Caco-2 (cell line): ENCODE results near the gene FRMD1. TPM values are rescaled to one million over a fixed set of nuclear protein-coding genes. Genes with fewer than 3 reads are reported as not detected.

ENCODE experiments used
- BruUV-seq: library from RNA; stranded (reverse); fragments of 400-500 nt; replicated peaks from 2 replicates; lab custom pipeline; 2021; lab: Mats Ljungman, UMichigan
- CTCF ChIA-PET: fragments of 300-600 bp; sonication (Branson Sonifier 250); formaldehyde crosslinking; loops from one replicate; lab custom pipeline; 2022; ENCODE audit warnings: antibody characterized with exemption; lab: Charles Lee
- POLR2A ChIA-PET: fragments of 300-600 bp; sonication (Branson Sonifier 250); formaldehyde crosslinking; loops from one replicate; lab custom pipeline; 2022; ENCODE audit warnings: antibody characterized with exemption; lab: Charles Lee
- DNase-seq, 2 experiments: peaks; one replicate each; pipeline versions ENCODE4 v3.0.0 to v3.0.0-alpha.2; 2020 to 2022
- H3K27me3 ChIP-seq: replicated peaks from 2 replicates; pipeline ENCODE4 v1.6.0; 2011; ENCODE audit warnings: low read length; ENCODE audit not compliant: control insufficient read depth, insufficient read depth
- H3K36me3 ChIP-seq: 2 replicates; pipeline ENCODE4 v1.5.1; 2011; ENCODE audit warnings: low read length; ENCODE audit not compliant: control insufficient read depth, insufficient read depth
- H3K4me1 ChIP-seq: fragments of 250-450 bp; sonication (Bioruptor Pico); 2 replicates; pipeline ENCODE4 v1.5.1; 2020; ENCODE audit warnings: mild to moderate bottlenecking
- H3K4me3 ChIP-seq: 2 replicates; pipeline ENCODE4 v1.5.1; 2011; ENCODE audit warnings: low read depth, mild to moderate bottlenecking, control low read depth, low read length
- H3K9me3 ChIP-seq: fragments of 250-450 bp; sonication (Bioruptor Pico); 2 replicates; pipeline ENCODE4 v1.5.1; 2020; ENCODE audit warnings: mild to moderate bottlenecking, moderate library complexity
- H3K27ac Mint-ChIP-seq: one replicate; pipeline ENCODE4 v1.8.0; 2022; ENCODE audit warnings: mixed read lengths; ENCODE audit not compliant: unreplicated experiment
- H3K27me3 Mint-ChIP-seq: one replicate; pipeline ENCODE4 v1.8.0; 2022; ENCODE audit warnings: mixed read lengths; ENCODE audit not compliant: insufficient read depth, unreplicated experiment
- H3K36me3 Mint-ChIP-seq: one replicate; pipeline ENCODE4 v1.8.0; 2022; ENCODE audit warnings: mild to moderate bottlenecking, mixed read lengths; ENCODE audit not compliant: insufficient read depth, unreplicated experiment
- H3K4me1 Mint-ChIP-seq: one replicate; pipeline ENCODE4 v1.8.0; 2022; ENCODE audit warnings: low read depth, mixed read lengths; ENCODE audit not compliant: unreplicated experiment
- H3K4me3 Mint-ChIP-seq: one replicate; pipeline ENCODE4 v1.8.0; 2022; ENCODE audit warnings: mild to moderate bottlenecking, moderate library complexity, mixed read lengths; ENCODE audit not compliant: unreplicated experiment
- H3K9me3 Mint-ChIP-seq: one replicate; pipeline ENCODE4 v1.8.0; 2022; ENCODE audit warnings: mixed read lengths; ENCODE audit not compliant: unreplicated experiment
- CTCF ChIP-seq, 2 experiments: fragments of 200-600 bp in 1 of 2; IDR thresholded peaks; 1 replicate in 1 of 2; 2 replicates in 1 of 2; pipeline versions ENCODE4 v1.5.1 to v1.8.0; 2011 to 2022; ENCODE audit warnings: antibody characterized with exemption in 1 of 2, control low read depth in 1 of 2, inconsistent platforms in 1 of 2, low read depth in 1 of 2, low read length in 1 of 2, mild to moderate bottlenecking in 1 of 2, moderate library complexity in 1 of 2; ENCODE audit not compliant: insufficient read depth in 1 of 2, severe bottlenecking in 1 of 2, unreplicated experiment in 1 of 2
- intact Hi-C: fragments of 100-400 bp; cut with micrococcal nuclease; formaldehyde crosslinking; loops from one replicate; pipeline ENCODE4 v1.10.0; 2022; ENCODE audit not compliant: unreplicated experiment
- total RNA-seq: library from RNA; stranded (reverse); gene quantifications from 2 replicates; pipeline ENCODE4 v1.2.3, GENCODE V29; 2022

FRMD1 gene
- total RNA-seq, 1 experiment from 2014 or later: 0.14 TPM

GRCh38 chr6:168119539-168119938 lies 40.5 kb upstream of the FRMD1 start:
- CTCF ChIA-PET: no interaction called here
- H3K9me3 Mint-ChIP-seq: peaks cover 12% of the 10 kb centered on the region
- no peak for TF ChIP-seq CTCF (IDR thresholded peaks at IDR 0.05; ENCODE audit: insufficient read depth in 1 of 2, low read depth in 1 of 2, low read length in 1 of 2, severe bottlenecking in 1 of 2, unreplicated experiment in 1 of 2)

GRCh38 chr6:168118935-168119334 lies 39.9 kb upstream of the FRMD1 start:
- no peaks in the 10 kb centered on the region; the same call in 1 of the 2 replicates for H3K4me1 ChIP-seq
- intact Hi-C loops: loop anchor here (5.0 kb wide), 1 partner anchor 57 kb away; no protein-coding TSS in a partner anchor
- no peak overlapping the region for H3K4me3 ChIP-seq
- no peaks in the 10 kb centered on the region for H3K27me3 ChIP-seq
- BruUV-seq: no TSS peak
- H3K36me3 ChIP-seq: no peaks in the 10 kb centered on the region
- no peak for DNase-seq
- Mint-ChIP-seq H3K27me3 (no peaks in the 10 kb centered on the region), H3K4me1 (no peaks in the 10 kb centered on the region), H3K9me3 (peaks cover 12% of the 10 kb centered on the region), H3K27ac (no peak overlapping the region), H3K4me3 (no peak overlapping the region), H3K36me3 (no peaks in the 10 kb centered on the region)
- H3K9me3 ChIP-seq: no peaks in the 10 kb centered on the region
- POLR2A ChIA-PET: no interaction called here
- TF ChIP-seq CTCF (IDR thresholded peaks at IDR 0.05; ENCODE audit: insufficient read depth in 1 of 2, low read depth in 1 of 2, low read length in 1 of 2, severe bottlenecking in 1 of 2, unreplicated experiment in 1 of 2): no peak
- CTCF ChIA-PET: interaction anchor here (1.3 to 1.4 kb wide), 2 partner anchors 59 to 74 kb away, joined by 3 to 8 read pairs; no protein-coding TSS in a partner anchor

More at GRCh38 chr6:168119539-168119938, 40.5 kb upstream of the FRMD1 start:
- no peaks in the 10 kb centered on the region for H3K4me1 Mint-ChIP-seq
- H3K4me1 ChIP-seq: no peaks in the 10 kb centered on the region; the same call in 1 of the 2 replicates
- H3K27me3 Mint-ChIP-seq: no peaks in the 10 kb centered on the region
- POLR2A ChIA-PET: no interaction called here
- H3K27ac Mint-ChIP-seq: no peak overlapping the region
- no peaks in the 10 kb centered on the region for H3K36me3 Mint-ChIP-seq
- intact Hi-C loops: loop anchor here (5.0 kb wide), 1 partner anchor 57 kb away; no protein-coding TSS in a partner anchor
- no peaks in the 10 kb centered on the region for H3K36me3 ChIP-seq
- no peak overlapping the region for H3K4me3 ChIP-seq
- H3K4me3 Mint-ChIP-seq: no peak overlapping the region
- no peak for DNase-seq
- no peaks in the 10 kb centered on the region for H3K9me3 ChIP-seq
- no TSS peak for BruUV-seq
- H3K27me3 ChIP-seq: no peaks in the 10 kb centered on the region

GRCh38 chr6:168117942-168118341 lies 38.9 kb upstream of the FRMD1 start:
- no peaks in the 10 kb centered on the region for H3K27me3 Mint-ChIP-seq
- no peak overlapping the region for H3K4me3 Mint-ChIP-seq
- Histone ChIP-seq H3K27me3 (no peaks in the 10 kb centered on the region), H3K4me3 (no peak overlapping the region), H3K4me1 (no peaks in the 10 kb centered on the region; the same call in 1 of the 2 replicates), H3K9me3 (no peaks in the 10 kb centered on the region), H3K36me3 (no peaks in the 10 kb centered on the region)
- peaks cover 12% of the 10 kb centered on the region for H3K9me3 Mint-ChIP-seq
- no peak overlapping the region for H3K27ac Mint-ChIP-seq
- ChIA-PET CTCF (interaction anchor here (1.3 to 1.4 kb wide), 2 partner anchors 58 to 73 kb away, joined by 3 to 8 read pairs; no protein-coding TSS in a partner anchor), POLR2A (no interaction called here)
- no peaks in the 10 kb centered on the region for H3K36me3 Mint-ChIP-seq
- DNase-seq: no peak
- intact Hi-C loops: loop anchor here (5.0 kb wide), 1 partner anchor 56 kb away; no protein-coding TSS in a partner anchor
- TF ChIP-seq CTCF (IDR thresholded peaks at IDR 0.05; ENCODE audit: insufficient read depth in 1 of 2, low read depth in 1 of 2, low read length in 1 of 2, severe bottlenecking in 1 of 2, unreplicated experiment in 1 of 2): peak in 1 of 2 experiments; percentile 35
- BruUV-seq: no TSS peak
- no peaks in the 10 kb centered on the region for H3K4me1 Mint-ChIP-seq
